GM19467 (cell line): ENCODE data around the gene PACS2.

Experiments
- ATAC-seq: cut with Tn5 transposase; IDR thresholded peaks from one replicate; pipeline ENCODE4 v1.9.1; 2021; ENCODE audit warnings: mild to moderate bottlenecking, moderate library complexity; ENCODE audit not compliant: unreplicated experiment

Gene PACS2

DNA sequence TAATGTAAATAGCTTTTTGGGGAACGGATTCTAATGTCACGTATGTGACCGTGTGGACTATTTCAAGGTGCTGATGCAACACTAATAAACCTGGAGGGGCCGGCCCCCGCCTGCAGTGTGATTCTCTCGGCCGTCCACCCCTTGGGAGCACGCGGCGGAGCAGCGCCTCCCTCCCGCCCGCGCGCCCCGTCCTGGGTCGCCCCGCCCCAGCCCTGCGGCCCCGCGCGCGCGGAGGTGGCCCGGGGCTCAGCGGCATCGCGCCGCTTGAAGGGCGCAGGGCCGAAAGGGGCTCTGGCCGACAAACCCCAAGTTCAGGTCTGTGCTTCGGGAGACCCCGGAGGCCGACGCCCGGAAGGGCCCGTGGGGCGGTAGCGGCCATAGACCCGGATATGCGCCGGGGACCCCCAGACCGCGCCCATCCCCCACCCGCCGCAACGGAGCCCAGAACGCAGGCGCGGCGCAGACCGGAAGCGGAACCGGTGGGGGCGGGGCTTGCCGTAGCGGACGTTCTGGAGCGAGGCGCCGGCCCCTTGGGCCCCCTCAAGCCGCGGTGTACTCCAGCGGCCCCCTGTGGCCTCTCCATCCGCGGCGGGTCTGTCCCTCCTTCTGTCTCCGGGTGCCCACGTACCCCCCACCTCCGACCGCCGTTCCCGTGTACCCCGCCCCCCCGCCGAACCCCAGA, 83.6 kb downstream of the PACS2 start, which contains the start of gene TEX22:
TSS of gene TEX22 (plus strand) at position 495 of the 682 bp plus-strand sequence. CDS start 803 bp downstream, outside the sequence.
- ATAC-seq = peak; percentile 67

DNA sequence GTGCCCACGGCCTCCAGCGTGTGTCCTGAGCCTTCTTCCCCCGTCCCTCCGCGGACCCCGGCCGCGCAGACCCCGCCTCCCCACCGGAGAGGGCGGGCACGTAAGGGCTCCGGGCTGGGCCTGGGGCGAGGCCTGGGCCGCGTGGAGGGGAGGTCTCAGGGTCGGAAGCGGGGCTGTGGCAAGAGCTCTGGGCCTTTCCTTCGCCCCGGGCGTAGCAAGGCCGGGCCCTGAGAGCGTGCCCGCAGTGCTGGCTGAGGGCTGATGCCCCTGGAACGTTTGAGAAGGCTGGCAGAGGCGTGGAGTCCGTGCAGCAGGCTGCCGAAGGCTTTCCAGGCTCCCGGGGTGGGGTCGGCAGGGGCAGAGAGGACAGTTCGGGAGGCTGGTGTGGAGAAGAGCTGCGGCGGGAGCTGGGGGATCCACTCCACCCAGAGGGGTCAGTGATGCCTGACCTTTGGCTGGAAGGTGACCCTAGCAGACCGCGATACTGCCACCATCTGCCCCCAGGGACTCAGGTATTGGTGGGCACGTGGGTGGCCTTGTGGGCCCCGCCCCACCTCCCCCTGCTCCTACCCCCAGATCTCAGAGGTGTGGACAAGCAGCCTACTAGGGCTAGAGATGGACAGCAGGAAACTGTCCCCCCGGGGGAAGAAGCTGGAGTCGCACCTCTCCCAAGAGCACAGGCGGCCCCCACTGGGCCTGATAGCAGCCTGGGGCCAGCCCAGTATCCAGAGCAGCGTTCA, 84.3 kb downstream of the PACS2 start:
- ATAC-seq = peak; percentile 27

DNA sequence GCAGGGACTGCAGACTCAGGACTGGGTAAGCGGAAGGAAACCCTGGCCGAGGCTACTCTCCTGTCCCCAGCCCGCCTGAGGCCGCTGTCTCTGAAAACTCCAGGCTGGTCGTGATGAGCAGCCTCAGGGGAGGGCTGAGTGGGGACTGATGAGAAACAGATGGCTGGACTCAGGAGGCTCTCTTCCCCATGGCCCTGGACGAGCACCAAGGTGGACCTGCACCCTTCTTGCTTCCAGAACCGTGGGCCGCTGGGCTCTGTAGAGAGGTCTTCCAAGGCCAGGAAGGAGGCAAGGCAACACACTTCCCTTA, 84.9 kb downstream of the PACS2 start:
- ATAC-seq = no peak

DNA sequence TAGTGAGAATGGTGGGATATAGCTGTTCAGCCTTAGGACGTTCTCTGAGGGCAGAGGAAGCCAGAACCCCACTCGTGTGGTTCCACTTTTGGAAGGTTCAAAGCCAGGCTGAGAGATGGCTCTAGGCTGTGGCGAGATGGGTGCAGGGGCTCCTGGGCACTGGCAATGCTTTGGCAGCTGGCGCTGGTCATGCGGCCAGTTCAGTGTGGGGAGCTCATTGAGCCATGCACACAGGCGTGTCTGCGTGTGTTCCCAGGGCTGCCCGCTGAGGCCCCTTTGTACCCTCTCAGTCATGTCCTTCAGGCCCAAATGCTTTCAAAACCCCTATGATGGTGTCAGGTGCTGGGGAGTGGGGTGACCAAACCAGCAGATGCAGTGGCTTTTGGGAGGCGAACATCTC, 85.5 kb downstream of the PACS2 start:
- ATAC-seq = no peak

DNA sequence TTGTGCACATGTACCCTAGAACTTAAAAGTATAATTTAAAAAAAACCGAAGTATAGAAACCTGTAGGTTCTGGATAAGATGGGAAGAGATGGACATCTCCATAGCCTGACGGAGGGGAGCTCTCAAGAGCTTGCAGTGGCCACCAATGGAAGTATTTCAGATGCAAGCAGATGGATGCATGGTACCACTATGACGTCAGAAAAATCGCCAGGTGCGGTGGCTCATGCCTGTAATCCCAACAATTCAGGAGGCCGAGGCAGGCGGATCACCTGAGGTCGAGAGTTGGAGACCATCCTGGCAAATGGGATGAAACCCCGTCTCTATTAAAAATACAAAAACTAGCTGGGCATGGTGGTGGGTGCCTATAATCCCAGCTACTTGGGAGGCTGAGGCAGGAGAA, 87.2 kb downstream of the PACS2 start:
- ATAC-seq = no peak

DNA sequence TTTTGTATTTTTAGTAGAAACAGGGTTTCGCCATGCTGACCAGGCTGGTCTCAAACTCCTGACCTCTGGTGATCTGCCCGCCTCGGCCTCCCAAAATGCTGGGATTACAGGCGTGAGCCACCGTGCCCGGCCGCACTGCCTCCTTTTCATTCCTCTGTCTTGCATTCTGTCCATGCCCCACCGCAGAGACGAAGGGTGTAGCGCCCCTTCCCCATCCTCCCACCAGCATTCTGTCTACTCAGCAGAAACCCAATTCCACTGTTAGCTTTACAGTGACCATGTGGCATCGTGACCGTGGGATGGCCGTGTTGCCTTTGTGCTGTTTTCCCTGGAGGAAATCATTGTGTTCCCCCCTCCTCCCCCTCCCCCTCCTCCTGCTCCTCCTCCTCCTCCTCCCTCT, 94.0 kb downstream of the PACS2 start:
- no peak for ATAC-seq

DNA sequence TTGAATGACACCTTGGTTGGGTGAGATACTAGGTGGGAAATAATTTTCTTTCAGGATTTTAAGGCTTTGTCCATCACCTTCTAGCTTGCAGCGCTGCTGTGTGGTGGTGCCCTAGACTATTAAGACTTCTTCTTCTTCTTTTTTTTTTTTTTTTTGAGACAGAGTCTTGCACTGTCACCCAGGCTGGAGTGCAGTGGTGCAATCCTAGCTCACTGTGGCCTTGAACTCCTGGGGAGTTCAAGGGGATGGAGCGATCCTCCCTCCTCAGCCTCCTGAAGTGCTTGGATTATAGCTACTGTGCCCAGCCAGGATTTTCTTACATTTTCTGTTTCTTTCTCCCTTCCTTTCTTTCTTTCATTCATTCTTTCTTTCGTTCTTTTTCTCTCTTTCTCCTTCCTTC, 94.8 kb downstream of the PACS2 start:
- ATAC-seq = no peak

DNA sequence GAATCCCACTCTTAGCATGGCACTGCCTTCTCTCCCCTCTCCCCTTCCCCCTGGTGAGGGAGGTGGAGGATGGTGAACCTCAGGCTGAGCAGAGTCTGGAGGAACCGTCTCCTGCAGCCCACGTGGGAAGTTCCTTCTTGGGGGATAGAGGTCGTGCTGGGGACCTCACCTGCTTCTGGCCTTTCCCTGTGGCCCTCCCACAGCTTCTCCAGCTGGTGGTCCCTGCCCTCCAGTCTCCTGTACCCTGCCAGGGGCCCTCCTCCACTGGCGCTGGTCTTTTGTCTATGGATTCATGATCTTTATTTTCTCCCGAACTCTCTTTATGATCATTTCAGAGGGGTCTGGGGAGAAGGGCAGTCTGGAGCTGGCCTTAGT, 96.1 kb downstream of the PACS2 start:
- ATAC-seq = no peak

DNA sequence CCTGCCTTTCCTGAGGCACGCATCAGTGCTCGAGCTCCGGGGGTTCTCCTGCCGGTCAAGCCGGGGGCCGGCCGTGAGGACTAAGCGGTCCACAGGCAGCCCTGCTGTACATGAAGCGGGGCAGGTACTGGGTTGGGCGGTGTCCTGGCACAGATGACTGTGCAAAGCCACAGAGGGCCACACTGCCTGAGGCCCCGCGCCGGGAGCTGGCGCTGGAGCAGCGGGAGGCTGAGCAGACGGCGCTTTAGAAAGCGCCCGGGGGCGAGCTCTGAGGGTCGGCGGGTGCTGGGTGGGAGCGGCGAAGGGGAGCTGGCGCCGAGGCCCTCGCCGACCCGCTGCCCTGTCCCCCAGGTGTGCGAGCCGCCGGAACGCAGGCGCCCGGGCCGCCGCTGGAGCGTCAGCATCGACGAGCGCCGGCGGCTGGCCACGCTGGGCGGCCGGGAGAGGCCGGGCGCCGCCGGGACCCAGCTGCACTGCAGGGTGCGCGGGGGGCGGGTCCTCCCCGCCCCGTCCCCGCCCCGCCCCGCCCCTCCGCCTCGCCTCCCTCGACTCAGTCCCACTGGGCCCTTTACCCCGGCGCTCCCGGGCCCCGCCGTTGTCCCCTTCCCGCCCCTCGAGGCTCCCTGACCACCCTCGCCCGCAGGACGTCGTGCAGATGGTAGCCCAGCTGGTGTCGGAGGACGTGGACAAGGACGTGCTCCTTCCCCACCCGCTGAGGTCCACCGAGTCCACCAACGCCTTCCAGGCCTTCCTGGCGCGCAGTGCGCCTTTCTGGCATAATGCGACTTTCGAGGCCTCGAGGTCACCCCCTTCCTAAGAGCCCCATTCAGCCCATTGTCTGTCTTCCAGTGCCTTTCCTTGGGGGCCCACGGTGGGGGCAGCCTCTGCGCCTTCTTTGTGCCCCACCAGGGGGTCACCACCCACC, 96.7 kb downstream of the PACS2 start:
- no peak for ATAC-seq

DNA sequence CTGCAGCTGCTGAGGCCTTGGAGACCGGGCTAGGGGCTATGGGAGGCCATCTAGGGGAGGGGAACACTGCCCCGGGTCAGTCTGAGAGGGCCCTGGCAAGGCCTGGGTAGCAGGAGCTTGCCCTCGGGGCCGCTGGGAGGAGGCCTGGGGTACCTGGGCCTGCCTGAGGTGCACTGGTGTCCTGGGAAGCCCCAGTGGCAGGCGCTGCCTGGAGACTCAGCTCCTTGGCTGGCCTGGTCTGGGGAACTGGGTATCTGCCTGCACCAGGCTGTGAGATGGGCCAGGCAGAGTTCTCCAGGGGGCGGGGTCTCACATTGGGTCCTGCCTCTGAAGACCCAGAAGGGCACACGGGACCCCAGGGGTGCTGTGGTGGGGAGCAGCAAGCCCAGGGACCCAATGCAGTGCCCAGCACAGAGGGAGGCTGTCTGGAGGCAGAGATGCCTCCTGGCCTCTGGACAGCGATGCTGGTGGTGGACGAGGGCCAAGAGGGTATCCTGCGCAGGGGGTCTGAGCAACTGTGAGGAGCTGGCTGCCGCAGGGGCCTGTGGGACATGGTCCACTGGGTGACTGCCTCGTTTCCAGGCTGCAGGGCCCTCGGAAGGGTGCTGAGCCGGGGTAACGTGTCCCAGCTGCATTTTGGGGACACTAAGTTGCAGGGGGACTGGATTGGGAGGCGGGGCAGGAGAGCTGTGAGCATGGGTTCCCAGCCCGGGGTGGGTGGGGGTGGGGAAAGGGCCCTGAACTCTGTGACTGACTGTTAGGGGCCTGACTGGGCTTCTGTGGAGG, 97.6 kb downstream of the PACS2 start:
- ATAC-seq = no peak

DNA sequence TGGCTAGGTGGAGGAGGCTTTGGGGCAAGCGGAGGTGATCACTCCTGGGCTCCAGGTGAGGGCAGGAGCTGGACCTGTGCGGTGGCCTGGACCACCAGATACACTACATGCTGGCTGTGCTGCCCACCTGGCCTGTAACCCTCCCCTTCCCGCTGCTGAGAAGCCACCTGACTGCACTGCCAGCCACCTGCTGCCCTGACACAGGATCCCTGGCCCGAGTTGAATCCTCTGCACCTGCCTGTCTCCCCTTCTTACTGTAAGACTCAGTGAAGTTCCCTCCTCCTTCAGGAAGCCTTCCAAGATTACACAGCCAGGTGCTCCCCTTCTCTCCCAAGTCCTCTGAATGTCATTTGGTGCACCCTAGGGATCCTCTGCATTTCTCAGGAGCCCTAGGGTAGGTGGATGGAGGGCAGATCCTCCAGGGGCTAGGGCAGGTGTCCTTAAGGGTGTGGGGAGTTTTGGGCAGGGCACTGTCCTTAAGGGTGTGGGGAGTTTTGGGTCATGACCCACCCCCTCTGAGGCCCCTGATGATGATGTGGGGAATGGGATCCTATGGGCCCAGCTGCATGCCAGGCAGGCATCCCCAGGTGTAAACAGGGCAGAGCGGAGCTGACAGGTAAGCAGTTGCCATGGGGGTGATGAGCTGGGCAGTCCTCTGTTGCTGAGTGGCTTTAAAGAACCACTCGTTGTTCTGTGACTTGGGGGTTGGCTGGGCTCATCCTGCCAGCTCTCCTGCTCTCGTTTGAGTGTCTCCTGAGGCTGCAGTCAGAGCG, 98.4 kb downstream of the PACS2 start:
- ATAC-seq = no peak

DNA sequence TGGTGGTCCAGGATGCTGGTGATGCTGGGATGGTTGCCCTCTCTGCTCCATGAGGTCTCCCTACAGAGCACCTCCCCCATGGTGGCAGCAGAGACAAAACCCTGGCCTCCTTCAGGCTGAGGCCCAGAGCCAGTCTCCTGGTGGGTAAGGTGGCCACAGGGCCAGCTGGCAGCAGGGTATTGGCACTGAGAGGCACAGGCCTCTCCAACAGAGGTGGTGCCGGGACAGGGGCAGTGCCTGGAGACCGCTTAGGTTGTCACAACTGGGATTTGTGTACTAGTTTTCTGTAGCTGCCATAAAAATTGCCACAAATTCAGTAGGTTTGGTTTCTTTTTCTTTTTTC, 99.0 kb downstream of the PACS2 start:
- ATAC-seq = no peak

DNA sequence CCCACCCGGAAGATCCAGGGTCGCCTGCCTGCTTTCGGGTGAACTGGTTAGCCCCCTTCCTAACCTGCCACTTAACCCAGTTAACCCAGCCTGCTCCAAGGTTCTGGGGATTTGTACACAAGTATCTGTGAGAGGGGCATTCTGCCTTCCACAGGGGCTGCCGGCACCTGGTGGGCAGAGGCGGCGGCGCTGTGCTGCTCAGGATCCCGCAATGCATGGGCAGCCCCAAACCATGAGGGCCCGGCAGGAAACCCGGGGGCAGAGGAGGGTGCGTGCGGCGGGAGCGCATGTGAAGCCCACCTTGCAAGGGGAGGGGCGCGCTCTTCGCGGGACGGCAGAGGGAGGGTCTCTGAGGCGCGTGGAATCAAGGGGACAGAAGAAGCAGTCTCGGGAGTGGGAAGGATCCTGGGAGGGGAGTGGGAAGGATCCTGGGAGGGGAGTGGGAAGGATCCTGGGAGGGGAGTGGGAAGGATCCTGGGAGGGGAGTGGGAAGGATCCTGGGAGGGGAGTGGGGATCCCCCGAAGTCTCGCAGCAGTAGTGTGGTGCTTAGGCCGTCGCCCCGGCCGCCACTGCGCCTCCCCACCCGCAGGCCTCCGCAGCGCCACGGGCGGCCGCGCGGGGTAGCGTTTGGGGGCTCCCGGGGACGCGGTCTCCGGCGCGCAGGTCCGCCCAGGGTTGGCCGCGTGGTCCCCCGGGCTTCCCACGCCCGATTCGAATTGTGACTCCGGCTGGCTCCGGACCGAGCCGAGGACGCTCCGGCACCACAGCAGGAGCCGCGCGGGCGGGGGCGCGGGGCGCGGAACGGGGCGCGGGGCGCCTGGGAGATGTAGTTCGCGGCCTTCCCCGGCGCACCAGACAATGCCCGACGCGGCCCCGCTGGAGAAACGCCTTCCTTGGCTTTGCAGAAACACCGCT, 100.2 kb downstream of the PACS2 start:
- peak; percentile 41 for ATAC-seq

DNA sequence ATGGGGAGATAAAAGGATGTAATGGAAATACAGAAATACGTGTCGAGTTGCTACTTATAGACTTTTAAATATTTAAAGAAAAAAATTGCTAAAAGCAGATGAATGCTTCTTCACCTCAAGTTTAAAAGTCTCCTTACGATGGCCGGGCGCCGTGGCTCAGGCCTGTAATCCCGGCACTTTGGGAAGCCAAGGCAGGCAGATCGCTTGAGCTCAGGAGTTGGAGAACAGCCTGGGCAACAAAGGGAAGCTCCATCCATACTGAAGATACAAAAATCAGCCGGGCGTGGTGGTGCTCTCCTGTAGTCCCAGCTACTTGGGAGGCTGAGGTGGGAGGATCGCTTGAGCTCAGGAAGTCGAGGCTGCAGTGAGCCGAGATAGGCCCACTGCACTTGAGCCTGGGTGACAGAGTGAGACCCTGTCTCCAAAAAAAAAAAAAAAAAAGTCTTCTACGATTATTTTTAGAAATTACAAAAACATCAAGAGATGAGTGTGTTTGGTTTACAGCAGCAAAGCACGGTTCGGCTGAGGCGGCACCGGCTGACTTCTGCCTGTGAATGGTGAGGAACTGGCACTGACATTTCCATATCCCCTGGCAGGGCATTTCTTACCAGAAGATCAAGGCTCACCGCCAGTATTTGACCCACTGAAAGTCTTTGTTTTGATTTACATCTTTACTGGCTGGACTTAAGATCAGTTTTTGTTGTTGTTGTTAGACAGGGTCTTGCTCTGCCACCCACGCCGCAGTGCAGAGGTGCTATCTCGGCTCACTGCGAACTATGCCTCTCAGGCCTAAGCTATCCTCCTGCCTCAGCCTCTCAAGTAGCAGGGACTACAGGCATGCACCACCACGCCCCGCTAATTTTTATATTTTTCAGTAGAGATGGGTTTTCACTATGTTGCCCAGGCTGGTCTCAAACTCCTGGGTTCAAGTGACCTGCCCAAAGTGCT, 101.2 kb downstream of the PACS2 start:
- no peak for ATAC-seq

DNA sequence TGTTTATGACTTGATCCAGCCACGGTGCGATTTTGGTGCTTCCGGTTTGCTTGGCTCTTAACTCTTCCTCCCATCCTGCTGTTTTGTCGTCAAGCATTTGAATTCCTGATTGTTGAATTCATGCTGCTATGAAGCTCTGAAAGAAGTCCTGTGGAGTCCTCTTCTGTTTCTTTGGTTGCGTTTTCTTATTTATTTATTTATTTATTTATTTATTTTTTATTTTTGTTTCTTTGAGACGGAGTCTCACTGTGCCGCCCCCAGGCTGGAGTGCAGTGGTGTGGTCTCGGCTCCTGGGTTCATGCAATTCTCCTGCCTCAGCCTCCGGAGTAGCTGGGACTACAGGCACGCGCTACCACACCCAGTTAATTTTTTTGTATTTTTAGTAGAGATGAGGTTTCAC, 102.1 kb downstream of the PACS2 start:
- ATAC-seq = no peak

DNA sequence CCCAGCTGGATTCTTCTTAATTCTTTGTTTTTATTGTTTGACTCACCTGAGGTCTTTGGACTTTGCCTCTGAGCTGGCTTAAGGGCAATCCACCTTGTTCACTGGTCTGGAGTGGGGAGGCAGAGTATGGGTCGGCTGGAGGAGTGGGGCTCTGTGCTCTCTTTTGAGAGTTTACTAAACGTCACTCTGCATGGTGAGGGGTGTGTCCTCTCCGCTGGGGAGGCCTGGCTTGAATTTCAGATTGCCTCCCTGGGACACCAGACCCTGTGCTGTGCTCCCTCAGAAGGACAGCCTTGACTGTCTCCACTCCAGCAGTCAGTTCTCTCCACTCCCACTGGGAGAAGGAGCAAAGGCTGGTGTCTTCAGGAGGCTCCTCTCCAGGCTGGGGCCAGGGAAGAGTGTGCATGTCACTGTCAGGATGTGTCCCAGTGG, 103.2 kb downstream of the PACS2 start:
- ATAC-seq = no peak

DNA sequence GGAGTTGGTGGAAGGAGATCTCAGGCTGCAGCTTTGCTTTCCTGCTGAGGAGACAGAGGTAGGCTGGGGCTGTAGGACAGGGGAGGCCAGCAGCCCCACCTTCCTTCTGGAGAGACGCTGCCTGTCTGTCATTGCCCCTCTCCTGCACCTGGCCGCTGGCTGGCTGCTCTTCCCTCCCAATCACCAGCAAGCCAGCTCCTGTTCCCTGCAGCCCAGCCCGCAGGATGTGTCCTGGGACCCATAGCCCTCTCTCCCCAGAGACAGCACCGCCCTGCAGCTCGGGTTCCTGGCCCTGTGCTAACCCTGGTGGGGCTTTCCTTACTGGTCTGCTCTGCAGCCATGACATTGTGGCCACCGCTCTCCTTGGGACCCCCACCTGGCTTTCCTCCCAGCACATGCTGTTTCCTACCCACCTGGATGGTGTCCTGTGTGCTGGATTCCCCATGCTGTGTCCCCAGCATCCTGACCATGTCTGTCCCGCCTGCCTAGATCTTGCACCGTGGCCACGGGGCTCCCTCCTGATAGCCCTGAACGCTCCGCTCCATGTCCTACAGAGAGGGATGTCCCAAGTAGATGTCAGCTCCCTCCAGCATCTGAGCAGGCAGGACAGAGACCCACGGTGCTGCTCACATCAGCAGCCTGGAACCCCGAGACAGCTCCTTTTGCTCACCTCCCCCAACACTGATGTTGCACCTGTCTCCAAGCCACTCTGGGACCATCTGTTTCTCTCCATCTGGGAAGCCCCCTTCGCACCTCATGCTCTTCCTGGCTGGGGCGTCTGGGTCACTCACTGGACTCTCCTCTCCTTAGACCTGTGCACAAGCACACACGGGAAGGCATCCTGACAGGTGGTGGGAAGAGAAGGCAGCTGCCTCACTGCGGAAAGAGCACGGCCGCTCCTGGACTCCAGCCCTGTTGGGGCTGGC, 104.0 kb downstream of the PACS2 start:
- ATAC-seq = no peak
